M059J (cell line): ENCODE data around the gene ZNF491. TPM values are rescaled to one million over a fixed set of nuclear protein-coding genes. Genes with fewer than 3 reads are reported as not detected.
"Not testable (repeated sequence)": the region's sequence is repeated elsewhere in the genome, so short reads cannot be mapped to it uniquely, and the experiment has no call there.

ENCODE experiments used
- DNase-seq: peaks from one replicate; pipeline ENCODE4 v3.0.0-alpha.2; 2012; ENCODE audit warnings: low read depth
- total RNA-seq: library from RNA; depleted of rRNA; stranded (reverse); fragments of >200 nt; shearing (Covaris generic); gene quantifications from 2 replicates; pipeline ENCODE4 v1.2.3, GENCODE V29; 2014; rRNA removed

The ZNF491 gene
- 0.39 and 0.64 TPM in 2 replicates for total RNA-seq

- DNase-seq, result peak; percentile 88
Observed at GRCh38 chr19:11798391-11799330, at the start of gene ZNF491. TSS of gene ZNF491 (plus strand) at chr19:11798523. CDS start at chr19:11805954, 7,431 bp downstream.

- DNase-seq, result no peak
Observed at GRCh38 chr19:11749751-11750150, 48.6 kb upstream of the ZNF491 start.

GRCh38 chr19:11752244-11752736 lies 46.0 kb upstream of the ZNF491 start:
- DNase-seq, result no peak

- DNase-seq, result no peak
Observed at GRCh38 chr19:11754663-11755062, 43.7 kb upstream of the ZNF491 start.

- DNase-seq, result no peak
Observed at GRCh38 chr19:11756965-11757364, 41.4 kb upstream of the ZNF491 start.

GRCh38 chr19:11759805-11760204 lies 38.5 kb upstream of the ZNF491 start:
- no peak for DNase-seq

GRCh38 chr19:11763117-11763516 lies 35.2 kb upstream of the ZNF491 start:
- no peak for DNase-seq

GRCh38 chr19:11763611-11764010 lies 34.7 kb upstream of the ZNF491 start:
- DNase-seq, result no peak

- DNase-seq, result peak; percentile 94
Observed at GRCh38 chr19:11766597-11767591, 31.4 kb upstream of the ZNF491 start, which contains the start of gene ZNF441. TSS of gene ZNF441 (plus strand) at chr19:11767000. CDS start at chr19:11767194, 194 bp downstream.

GRCh38 chr19:11767633-11768133 lies 30.6 kb upstream of the ZNF491 start:
- peak; percentile 51 for DNase-seq

GRCh38 chr19:11769995-11770394 lies 28.3 kb upstream of the ZNF491 start:
- no peak for DNase-seq

- not testable (repeated sequence) for DNase-seq
Observed at GRCh38 chr19:11771520-11771919, 26.8 kb upstream of the ZNF491 start.

GRCh38 chr19:11776669-11777068 lies 21.7 kb upstream of the ZNF491 start:
- not testable (repeated sequence) for DNase-seq

GRCh38 chr19:11780431-11781020 lies 17.8 kb upstream of the ZNF491 start:
- no peak for DNase-seq

- peak; percentile 24 for DNase-seq
Observed at GRCh38 chr19:11781295-11782057, 16.8 kb upstream of the ZNF491 start.

- no peak for DNase-seq
Observed at GRCh38 chr19:11783767-11784166, 14.6 kb upstream of the ZNF491 start.

GRCh38 chr19:11784356-11784755 lies 14.0 kb upstream of the ZNF491 start:
- no peak for DNase-seq

GRCh38 chr19:11787536-11787935 lies 10.8 kb upstream of the ZNF491 start:
- no peak for DNase-seq

GRCh38 chr19:11792942-11793341 lies 5.4 kb upstream of the ZNF491 start:
- no peak for DNase-seq

GRCh38 chr19:11797491-11797890 lies 832 bp upstream of the ZNF491 start:
- DNase-seq, result peak; percentile 79
